Astrocyte (in vitro differentiated cells and primary cell): ENCODE measurements around the gene PKD1L1. TPM values are rescaled to one million over a fixed set of nuclear protein-coding genes. Genes with fewer than 3 reads are reported as not detected.

Experiments
- DNase-seq: peaks from one replicate; pipeline ENCODE4 v3.0.0-alpha.2; 2010; ENCODE audit warnings: low read depth
- FAIRE-seq: peaks from 2 replicates; lab custom pipeline; 2011; peaks lifted over from hg19 to GRCh38; lab: Jason Lieb, UNC
- H2AFZ ChIP-seq: 2 replicates; pipeline ENCODE4 v1.6.0; 2012; ENCODE audit warnings: low read depth, low read length, inconsistent platforms
- H3K27ac ChIP-seq: 2 replicates; pipeline ENCODE4 v1.5.1; 2011; ENCODE audit warnings: low read depth, low read length, inconsistent platforms
- H3K27me3 ChIP-seq: 2 replicates; pipeline ENCODE4 v1.6.0; 2011; ENCODE audit warnings: low read length, inconsistent platforms; ENCODE audit not compliant: insufficient read depth
- H3K36me3 ChIP-seq: 2 replicates; pipeline ENCODE4 v1.5.1; 2011; ENCODE audit warnings: low read length, inconsistent platforms; ENCODE audit not compliant: insufficient read depth
- H3K4me1 ChIP-seq: 2 replicates; pipeline ENCODE4 v1.5.1; 2011; ENCODE audit warnings: low read length, inconsistent platforms; ENCODE audit not compliant: insufficient read depth
- H3K4me2 ChIP-seq: 2 replicates; pipeline ENCODE4 v1.6.0; 2012; ENCODE audit warnings: low read length, inconsistent platforms
- H3K4me3 ChIP-seq: 2 replicates; pipeline ENCODE4 v1.5.1; 2011; ENCODE audit warnings: low read depth, mild to moderate bottlenecking, low read length, inconsistent platforms; ENCODE audit not compliant: insufficient read depth
- H3K79me2 ChIP-seq: 2 replicates; pipeline ENCODE4 v1.6.0; 2012; ENCODE audit warnings: mild to moderate bottlenecking, low read length, inconsistent platforms; ENCODE audit not compliant: insufficient read depth
- H3K9ac ChIP-seq: 2 replicates; pipeline ENCODE4 v1.6.0; 2012; ENCODE audit warnings: mild to moderate bottlenecking, low read length, inconsistent platforms
- H3K9me3 ChIP-seq: 2 replicates; pipeline ENCODE4 v1.5.1; 2012; ENCODE audit warnings: low read depth, mild to moderate bottlenecking, low read length, inconsistent platforms; ENCODE audit not compliant: insufficient read depth
- H4K20me1 ChIP-seq: 2 replicates; pipeline ENCODE4 v1.6.0; 2012; ENCODE audit warnings: low read length, inconsistent platforms; ENCODE audit not compliant: insufficient read depth
- H3K27ac Mint-ChIP-seq: one replicate; pipeline ENCODE4 v1.8.0; 2021; ENCODE audit warnings: mild to moderate bottlenecking, mixed read lengths; ENCODE audit not compliant: unreplicated experiment
- H3K27me3 Mint-ChIP-seq: one replicate; pipeline ENCODE4 v1.8.0; 2021; ENCODE audit warnings: low read depth, mixed read lengths; ENCODE audit not compliant: unreplicated experiment
- H3K36me3 Mint-ChIP-seq: one replicate; pipeline ENCODE4 v1.8.0; 2021; ENCODE audit warnings: low read depth, mixed read lengths; ENCODE audit not compliant: unreplicated experiment
- H3K4me1 Mint-ChIP-seq: one replicate; pipeline ENCODE4 v1.8.0; 2021; ENCODE audit warnings: low read depth, mixed read lengths; ENCODE audit not compliant: unreplicated experiment
- H3K4me3 Mint-ChIP-seq: one replicate; pipeline ENCODE4 v1.8.0; 2021; ENCODE audit warnings: mild to moderate bottlenecking, moderate library complexity, mixed read lengths; ENCODE audit not compliant: unreplicated experiment
- H3K9me3 Mint-ChIP-seq: one replicate; pipeline ENCODE4 v1.8.0; 2021; ENCODE audit warnings: mild to moderate bottlenecking, mixed read lengths; ENCODE audit not compliant: unreplicated experiment
- CTCF ChIP-seq: IDR thresholded peaks from 2 replicates; pipeline ENCODE4 v1.5.1; 2011; ENCODE audit warnings: low read depth, mild to moderate bottlenecking, inconsistent platforms, low read length, moderate library complexity; ENCODE audit not compliant: insufficient read depth
- EZH2 ChIP-seq: IDR thresholded peaks from 2 replicates; pipeline ENCODE4 v1.6.1; 2012; ENCODE audit warnings: mild to moderate bottlenecking, low read length, inconsistent platforms; ENCODE audit not compliant: insufficient read depth
- total RNA-seq: library from RNA; stranded (reverse); gene quantifications from 2 replicates; pipeline ENCODE4 v1.2.1, GENCODE V29; 2021

The PKD1L1 gene
- total RNA-seq, 1 donor from 2014 or later = 0.39 TPM

GRCh38 chr7:47938574-47939165, 9.6 kb downstream of the PKD1L1 start:
- H3K79me2 ChIP-seq = no peaks in the 10 kb centered on the region
- H3K4me3 ChIP-seq = no peak overlapping the region
- DNase-seq = no peak
- Mint-ChIP-seq H3K4me1 (peaks cover 28% of the 10 kb centered on the region), H3K27ac (no peak overlapping the region), H3K4me3 (no peak overlapping the region), H3K9me3 (no peaks in the 10 kb centered on the region), H3K36me3 (peaks cover 2% of the 10 kb centered on the region), H3K27me3 (no peaks in the 10 kb centered on the region)
- no peaks in the 10 kb centered on the region for H3K9me3 ChIP-seq
- H3K27ac ChIP-seq = no peak overlapping the region
- no peaks in the 10 kb centered on the region for H3K27me3 ChIP-seq
- H3K9ac ChIP-seq = no peak overlapping the region
- peaks cover 21% of the 10 kb centered on the region for H3K4me1 ChIP-seq
- TF ChIP-seq CTCF = no peak
- no peak for TF ChIP-seq EZH2
- H2AFZ ChIP-seq = no peak overlapping the region
- H3K4me2 ChIP-seq = no peak overlapping the region
- FAIRE-seq = no peak
- no peaks in the 10 kb centered on the region for H4K20me1 ChIP-seq
- no peaks in the 10 kb centered on the region for H3K36me3 ChIP-seq

- Histone ChIP-seq H3K9ac (no peak overlapping the region), H3K4me1 (peaks cover 21% of the 10 kb centered on the region), H3K27ac (no peak overlapping the region), H3K4me3 (no peak overlapping the region), H3K27me3 (no peaks in the 10 kb centered on the region), H3K9me3 (no peaks in the 10 kb centered on the region), H4K20me1 (no peaks in the 10 kb centered on the region), H3K4me2 (no peak overlapping the region), H3K79me2 (no peaks in the 10 kb centered on the region), H3K36me3 (no peaks in the 10 kb centered on the region), H2AFZ (no peak overlapping the region)
- H3K9me3 Mint-ChIP-seq = no peaks in the 10 kb centered on the region
- peaks cover 2% of the 10 kb centered on the region for H3K36me3 Mint-ChIP-seq
- H3K4me3 Mint-ChIP-seq = no peak overlapping the region
- DNase-seq (no peak), FAIRE-seq (no peak)
- no peak for TF ChIP-seq CTCF
- TF ChIP-seq EZH2 = no peak
- H3K27me3 Mint-ChIP-seq = no peaks in the 10 kb centered on the region
- peaks cover 25% of the 10 kb centered on the region for H3K4me1 Mint-ChIP-seq
- no peak overlapping the region for H3K27ac Mint-ChIP-seq
Measured at GRCh38 chr7:47937711-47938573, 10.3 kb downstream of the PKD1L1 start.
